GM18867 (cell line): ENCODE results near the gene SLC4A2.

ENCODE experiments used
- ATAC-seq: cut with Tn5 transposase; IDR thresholded peaks from one replicate; pipeline ENCODE4 v1.9.1; 2021; ENCODE audit warnings: mild to moderate bottlenecking, moderate library complexity; ENCODE audit not compliant: unreplicated experiment

SLC4A2 gene

GRCh38 chr7:151061213-151062110 is 2.1 kb downstream of the SLC4A2 start:
- ATAC-seq, result no peak

GRCh38 chr7:151062111-151062398 is 2.7 kb downstream of the SLC4A2 start:
- ATAC-seq, result no peak

GRCh38 chr7:151062399-151063211 is 3.2 kb downstream of the SLC4A2 start:
- no peak for ATAC-seq

GRCh38 chr7:151063212-151063561 is 3.8 kb downstream of the SLC4A2 start:
- no peak for ATAC-seq

- no peak for ATAC-seq
Measured at GRCh38 chr7:151064454-151064853, 5.1 kb downstream of the SLC4A2 start.

GRCh38 chr7:151064993-151065392 is 5.6 kb downstream of the SLC4A2 start:
- ATAC-seq, result no peak

GRCh38 chr7:151065516-151065915 is 6.1 kb downstream of the SLC4A2 start:
- no peak for ATAC-seq

- ATAC-seq, result no peak
Measured at GRCh38 chr7:151066273-151066974, 7.0 kb downstream of the SLC4A2 start.

GRCh38 chr7:151068069-151068773 is 8.8 kb downstream of the SLC4A2 start:
- no peak for ATAC-seq

GRCh38 chr7:151069841-151070573 is 10.6 kb downstream of the SLC4A2 start:
- no peak for ATAC-seq

- no peak for ATAC-seq
Measured at GRCh38 chr7:151070574-151070960, 11.2 kb downstream of the SLC4A2 start.

GRCh38 chr7:151071032-151071866 is 11.9 kb downstream of the SLC4A2 start:
- ATAC-seq, result no peak

- ATAC-seq, result no peak
Measured at GRCh38 chr7:151073990-151074389, 14.6 kb downstream of the SLC4A2 start.

- ATAC-seq, result no peak
Measured at GRCh38 chr7:151074817-151075661, 15.7 kb downstream of the SLC4A2 start.

- ATAC-seq, result no peak
Measured at GRCh38 chr7:151075662-151075971, 16.2 kb downstream of the SLC4A2 start.

- ATAC-seq, result no peak
Measured at GRCh38 chr7:151075978-151076426, 16.6 kb downstream of the SLC4A2 start.

- ATAC-seq, result no peak
Measured at GRCh38 chr7:151076863-151077704, 17.7 kb downstream of the SLC4A2 start.
